Measurements from ENCODE around the gene ZDHHC24. TPM values are rescaled to one million over a fixed set of nuclear protein-coding genes. Genes with fewer than 3 reads are reported as not detected.

The ZDHHC24 gene
- total and polyA plus RNA-seq, 10 of the 15 experiments (the other 5 are each of a cell fraction or from before 2014, with no cell fraction given), result 0.86 to 17.5 (median 6.8) TPM

DNA sequence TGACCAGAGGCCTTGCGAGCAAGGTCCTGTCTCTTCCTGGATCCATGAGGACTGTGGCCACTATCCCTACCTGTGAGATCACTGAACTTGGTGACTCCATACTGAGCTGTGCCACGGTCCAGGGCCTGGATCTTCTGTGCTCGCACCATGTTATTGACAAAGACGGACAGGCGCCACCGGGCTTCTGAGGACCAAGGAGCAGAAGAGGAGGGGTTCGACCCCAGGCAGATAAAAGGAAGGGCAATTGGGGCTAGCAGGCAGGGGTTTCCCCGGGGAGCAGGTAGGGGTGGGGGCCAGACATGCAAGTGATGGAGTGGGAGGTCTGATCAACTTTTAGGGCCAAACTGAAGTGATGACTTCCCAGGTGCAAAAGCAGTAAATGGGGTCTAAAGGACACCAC lies 20.4 kb upstream of the ZDHHC24 start (continued):
- TF ChIP-seq, protein P1, sequence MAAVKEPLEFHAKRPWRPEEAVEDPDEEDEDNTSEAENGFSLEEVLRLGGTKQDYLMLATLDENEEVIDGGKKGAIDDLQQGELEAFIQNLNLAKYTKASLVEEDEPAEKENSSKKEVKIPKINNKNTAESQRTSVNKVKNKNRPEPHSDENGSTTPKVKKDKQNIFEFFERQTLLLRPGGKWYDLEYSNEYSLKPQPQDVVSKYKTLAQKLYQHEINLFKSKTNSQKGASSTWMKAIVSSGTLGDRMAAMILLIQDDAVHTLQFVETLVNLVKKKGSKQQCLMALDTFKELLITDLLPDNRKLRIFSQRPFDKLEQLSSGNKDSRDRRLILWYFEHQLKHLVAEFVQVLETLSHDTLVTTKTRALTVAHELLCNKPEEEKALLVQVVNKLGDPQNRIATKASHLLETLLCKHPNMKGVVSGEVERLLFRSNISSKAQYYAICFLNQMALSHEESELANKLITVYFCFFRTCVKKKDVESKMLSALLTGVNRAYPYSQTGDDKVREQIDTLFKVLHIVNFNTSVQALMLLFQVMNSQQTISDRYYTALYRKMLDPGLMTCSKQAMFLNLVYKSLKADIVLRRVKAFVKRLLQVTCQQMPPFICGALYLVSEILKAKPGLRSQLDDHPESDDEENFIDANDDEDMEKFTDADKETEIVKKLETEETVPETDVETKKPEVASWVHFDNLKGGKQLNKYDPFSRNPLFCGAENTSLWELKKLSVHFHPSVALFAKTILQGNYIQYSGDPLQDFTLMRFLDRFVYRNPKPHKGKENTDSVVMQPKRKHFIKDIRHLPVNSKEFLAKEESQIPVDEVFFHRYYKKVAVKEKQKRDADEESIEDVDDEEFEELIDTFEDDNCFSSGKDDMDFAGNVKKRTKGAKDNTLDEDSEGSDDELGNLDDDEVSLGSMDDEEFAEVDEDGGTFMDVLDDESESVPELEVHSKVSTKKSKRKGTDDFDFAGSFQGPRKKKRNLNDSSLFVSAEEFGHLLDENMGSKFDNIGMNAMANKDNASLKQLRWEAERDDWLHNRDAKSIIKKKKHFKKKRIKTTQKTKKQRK (IDR thresholded peaks at IDR 0.05; ENCODE audit: low read depth, low read length), result no peak

DNA sequence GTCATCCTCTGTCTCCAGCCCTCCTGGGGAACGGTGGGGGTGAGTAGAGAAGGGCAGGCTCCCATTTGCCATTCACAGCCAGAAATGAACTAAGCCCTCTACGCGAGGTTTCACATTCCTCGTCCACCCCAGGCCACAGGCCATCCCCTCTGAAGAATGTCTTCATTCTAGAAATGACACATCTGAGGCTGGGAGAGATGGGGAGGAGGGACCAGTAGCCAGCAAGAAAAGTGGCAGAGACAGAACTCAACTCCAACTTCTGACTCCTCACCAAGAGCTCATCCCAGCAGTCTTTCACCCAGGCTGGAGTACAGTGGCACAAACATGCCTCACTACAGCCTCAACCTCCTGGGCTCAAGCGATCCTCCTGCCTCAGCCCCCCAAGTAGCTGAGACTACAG lies 19.1 kb upstream of the ZDHHC24 start:
- ChIA-PET SMC1A (ENCODE audit: uncharacterized antibody, unreplicated experiment) (no interaction called here), CTCF (no interaction called here), RAD21 (ENCODE audit: unreplicated experiment) (no interaction called here), POLR2A (no interaction called here)
- no peak overlapping the region for H3K4me2 ChIP-seq (ENCODE audit: control insufficient read depth, insufficient read depth)
- no peaks in the 10 kb centered on the region for H3K9me3 ChIP-seq (replicated peaks; ENCODE audit: control insufficient read depth, insufficient read depth, low read length)
- BruUV-seq (replicated peaks), result no TSS peak
- H2AFZ ChIP-seq (ENCODE audit: control insufficient read depth, low read depth, low read length), result no peak overlapping the region
- H3K27ac ChIP-seq (ENCODE audit: control insufficient read depth, insufficient read depth), result no peak overlapping the region
- DNase-seq (ENCODE audit: low read depth, low spot score) (no peak), FAIRE-seq (no peak), ATAC-seq (peak; percentile 21; the same call in 1 of the 3 replicates)
- intact Hi-C loops (cut with micrococcal nuclease; ENCODE audit: unreplicated experiment) (no loop called here), in situ Hi-C loops (cut with MboI) (no loop called here)
- H3K4me1 ChIP-seq (ENCODE audit: control insufficient read depth, insufficient read depth, low read length), result no peaks in the 10 kb centered on the region
- TF ChIP-seq CHD2 (IDR thresholded peaks at IDR 0.05; ENCODE audit: borderline replicate concordance, low read depth, low read length) (no peak), EGR1 (IDR thresholded peaks at IDR 0.05; ENCODE audit: borderline replicate concordance in 1 of 2, low read depth in 2 of 2, low read length in 2 of 2) (no peak), SMC3 (IDR thresholded peaks at IDR 0.05; ENCODE audit: borderline replicate concordance, low read length) (no peak), RAD51 (IDR thresholded peaks at IDR 0.05) (no peak)
- TF ChIP-seq, protein P2, sequence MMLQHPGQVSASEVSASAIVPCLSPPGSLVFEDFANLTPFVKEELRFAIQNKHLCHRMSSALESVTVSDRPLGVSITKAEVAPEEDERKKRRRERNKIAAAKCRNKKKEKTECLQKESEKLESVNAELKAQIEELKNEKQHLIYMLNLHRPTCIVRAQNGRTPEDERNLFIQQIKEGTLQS (IDR thresholded peaks at IDR 0.05; ENCODE audit: borderline replicate concordance, extremely low read depth, low read depth, low read length), result no peak
- WGBS (ENCODE audit: insufficient coverage, insufficient replicate concordance, low lambda C conversion rate, missing lambda C conversion rate), result 6% methylated on average over 5 of the region's 5 CpGs
- no peak overlapping the region for H3K9ac ChIP-seq (ENCODE audit: control insufficient read depth, insufficient read depth, low read length)
- H3K36me3 ChIP-seq (ENCODE audit: control insufficient read depth in 2 of 2, insufficient read depth in 2 of 2, low read length in 1 of 2), result no peaks in the 10 kb centered on the region
- H3K79me2 ChIP-seq (ENCODE audit: control insufficient read depth, insufficient read depth, low read length), result no peaks in the 10 kb centered on the region
- no peaks in the 10 kb centered on the region for H4K20me1 ChIP-seq (ENCODE audit: control insufficient read depth, insufficient read depth)
- H3K27me3 ChIP-seq (replicated peaks in 1 of 2; ENCODE audit: control insufficient read depth in 2 of 2, insufficient read depth in 2 of 2, low read length in 1 of 2), result peaks cover 0 to 6% of the 10 kb centered on the region in 2 experiments; a peak in 3 of 4 replicates
- H3K4me3 ChIP-seq, result no peak overlapping the region

Data from GM12878 (cell line).